GM19455 (cell line): ENCODE data around the gene COG5.

Experiments
- ATAC-seq: cut with Tn5 transposase; IDR thresholded peaks from one replicate; pipeline ENCODE4 v1.9.1; 2021; ENCODE audit not compliant: unreplicated experiment

The COG5 gene

DNA sequence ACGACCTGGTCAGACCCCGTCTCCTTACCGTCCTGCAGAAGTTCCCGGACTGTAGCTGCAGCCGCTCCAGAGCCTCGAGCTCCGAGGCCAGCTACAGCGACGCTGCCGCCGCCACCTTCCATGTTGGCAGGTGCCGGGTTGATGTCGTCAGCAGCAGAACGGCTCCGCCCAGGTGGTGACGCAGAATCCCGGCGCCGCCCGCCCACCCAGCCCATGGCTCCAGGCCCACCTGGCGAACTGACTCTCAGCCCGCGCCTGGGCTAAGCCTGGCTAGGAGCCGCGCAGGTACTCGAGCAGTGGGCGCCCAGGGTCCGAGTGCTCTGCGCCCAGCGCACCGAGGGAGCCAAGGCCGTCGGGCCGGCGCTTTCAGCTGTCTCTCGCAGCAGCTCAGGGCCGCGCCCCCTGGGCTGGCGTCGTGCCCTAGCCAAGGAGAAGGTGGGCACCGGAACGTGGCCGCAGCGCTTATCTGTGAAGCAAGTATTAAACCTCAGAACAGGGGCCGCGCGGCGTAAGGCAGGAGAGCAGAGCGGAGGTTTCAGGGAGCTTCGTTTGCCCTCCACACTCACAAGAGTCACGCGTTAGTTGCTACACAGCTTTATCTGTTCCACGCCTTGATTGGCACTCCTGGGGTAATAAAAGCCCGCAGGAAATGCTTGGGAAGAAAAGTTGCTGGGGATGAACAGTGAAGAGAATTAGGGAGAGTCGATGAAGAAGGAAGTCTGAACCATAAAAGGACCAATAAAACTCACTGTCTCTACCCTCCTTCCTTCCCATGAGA is at the start of gene COG5, which contains the start of gene DUS4L:
COG5 (minus strand) TSS at position 146 of the 778 bp plus-strand sequence; CDS start at position 122, 24 bp downstream.
DUS4L (plus strand) TSS at position 197 of the 778 bp plus-strand sequence. CDS start 3,100 bp downstream, outside the sequence.
- ATAC-seq: peak; percentile 98

DNA sequence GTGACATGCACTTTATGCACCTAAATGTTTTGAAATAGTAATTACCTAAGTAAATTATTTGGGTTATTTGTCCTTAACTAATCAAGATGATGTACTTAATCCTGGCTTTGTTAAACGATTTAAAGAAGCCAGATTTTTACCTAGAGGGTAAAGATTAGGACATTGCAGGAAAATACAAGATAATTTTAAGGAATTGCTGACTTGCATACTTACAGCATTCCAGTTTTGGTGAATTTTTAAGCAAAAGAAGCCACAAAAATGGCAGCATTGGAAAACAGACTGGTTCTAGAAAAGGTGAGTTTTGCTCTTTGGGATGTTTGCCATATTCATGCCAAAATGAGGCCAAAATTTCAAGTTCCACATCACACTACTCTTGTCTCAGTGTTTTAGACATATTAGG is 49.7 kb upstream of the COG5 start:
- ATAC-seq: no peak

DNA sequence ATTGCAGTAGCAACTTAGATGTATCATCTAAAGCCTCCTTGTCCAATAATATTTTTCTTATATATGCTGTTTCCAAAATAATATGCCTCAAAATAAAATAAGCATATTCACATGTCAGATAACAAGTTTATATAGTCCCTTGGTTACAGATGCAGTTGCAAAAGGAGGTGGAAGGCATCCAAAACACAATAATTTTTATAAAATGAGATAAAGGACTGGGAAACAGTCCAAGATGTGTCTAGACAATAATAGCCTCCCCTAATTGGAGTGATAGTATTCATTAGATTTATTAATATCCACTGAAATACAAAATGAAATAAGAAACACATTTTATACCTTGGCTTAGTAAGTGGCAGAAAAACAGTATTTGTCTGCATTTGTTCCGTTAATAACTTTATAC is 46.6 kb upstream of the COG5 start:
- ATAC-seq: no peak

DNA sequence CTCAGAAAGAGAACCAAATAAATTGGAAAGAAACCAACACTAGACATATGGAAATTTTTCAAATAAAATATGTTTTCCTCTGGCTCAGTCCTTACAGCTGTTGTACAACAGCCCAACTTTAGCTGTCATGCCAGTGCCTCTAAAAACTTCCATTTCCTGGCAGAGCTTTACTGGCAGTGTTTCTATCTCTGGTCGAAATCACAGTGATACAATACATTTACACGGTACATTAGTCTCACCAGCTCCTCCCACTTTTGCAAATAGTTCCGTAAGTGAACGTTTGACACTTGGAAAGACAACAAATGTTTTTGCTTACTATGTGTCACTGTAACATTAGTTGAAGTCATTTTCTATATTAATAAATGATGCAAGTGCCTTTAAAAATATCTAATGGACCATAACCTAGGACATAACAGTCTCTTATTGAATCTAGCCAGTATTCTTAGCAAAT is 46.1 kb upstream of the COG5 start:
- ATAC-seq: no peak

DNA sequence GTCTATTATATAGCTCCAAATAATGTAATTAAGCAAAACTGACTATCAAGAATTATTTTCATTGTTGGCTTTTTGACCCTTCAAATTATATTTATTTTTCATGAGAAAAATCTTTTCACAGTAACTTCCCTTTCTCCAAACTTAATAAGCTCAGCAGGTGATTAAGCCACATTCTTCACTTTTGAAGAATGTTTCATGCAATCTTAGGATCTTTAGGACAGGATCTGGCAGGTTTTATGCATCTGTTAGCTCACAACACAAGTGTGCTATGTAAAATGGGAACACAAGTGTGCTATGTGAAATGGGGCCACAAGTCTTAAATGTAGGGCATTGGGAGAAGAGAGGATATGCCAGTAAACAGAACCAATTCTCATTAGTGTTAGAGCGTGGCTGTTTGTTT is 42.6 kb upstream of the COG5 start:
- ATAC-seq: no peak

DNA sequence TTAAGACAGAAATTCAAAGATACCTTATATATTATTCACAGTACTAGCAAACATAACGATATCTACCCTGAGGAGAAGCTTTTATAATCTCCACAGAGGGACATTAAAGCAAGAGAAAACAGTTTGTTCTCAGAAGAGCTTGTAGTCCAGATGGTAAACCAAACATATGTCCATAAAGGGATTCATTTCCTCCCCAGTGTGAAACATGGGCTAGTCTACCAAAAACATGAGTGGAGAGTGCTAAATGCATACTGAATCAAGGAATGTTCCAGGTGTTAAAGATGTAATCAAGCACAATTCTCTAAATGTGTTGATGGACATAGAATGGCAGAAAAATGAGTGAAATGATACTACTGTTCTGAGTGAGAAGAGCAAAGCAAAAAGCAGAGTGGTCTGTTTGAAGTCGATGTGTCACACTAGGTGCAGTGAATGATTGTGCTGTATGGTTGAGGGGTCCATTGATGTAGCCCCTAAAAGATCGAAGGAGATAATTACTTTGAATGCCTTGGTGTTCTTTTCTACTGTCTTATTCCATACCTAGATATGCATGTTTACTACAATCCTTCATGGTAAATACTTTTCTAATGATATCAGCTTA is 41.6 kb upstream of the COG5 start:
- ATAC-seq: no peak

DNA sequence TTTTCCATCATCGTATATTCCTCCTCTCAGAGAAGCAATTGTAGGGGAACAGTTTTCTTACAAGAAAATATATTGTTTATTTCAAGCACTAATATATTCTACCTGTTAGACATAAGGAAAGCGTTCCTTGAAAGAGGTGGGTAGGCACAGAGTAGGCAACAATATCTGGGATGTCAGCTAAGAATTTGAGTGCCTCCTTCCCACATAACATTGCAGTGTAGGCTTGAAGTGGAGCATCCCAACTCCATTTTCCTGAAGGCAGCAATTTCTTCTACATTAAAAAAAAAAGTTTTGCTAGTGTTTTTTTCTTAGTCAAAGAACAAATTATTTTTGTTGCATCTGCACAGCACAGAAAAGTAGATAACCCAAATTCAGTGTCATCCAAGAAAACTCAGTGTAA is 37.1 kb upstream of the COG5 start:
- ATAC-seq: no peak

DNA sequence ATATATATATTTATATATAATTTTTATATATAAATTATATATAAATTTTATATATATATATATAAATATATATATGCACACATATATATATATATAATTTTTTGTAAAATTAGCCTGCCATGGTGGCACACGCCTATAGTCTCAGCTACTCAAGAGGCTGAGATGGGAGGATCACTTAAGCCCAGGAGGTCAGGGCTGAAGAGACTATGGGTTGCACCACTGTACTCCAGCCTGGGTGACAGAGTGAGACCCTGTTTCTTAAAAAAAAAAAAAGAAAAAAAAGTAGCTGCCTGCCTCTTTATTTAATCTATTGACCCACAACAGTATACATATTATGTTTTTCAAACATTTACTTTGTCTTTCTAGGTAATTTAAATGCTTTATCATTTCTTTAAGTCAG is 35.5 kb upstream of the COG5 start:
- ATAC-seq: no peak

DNA sequence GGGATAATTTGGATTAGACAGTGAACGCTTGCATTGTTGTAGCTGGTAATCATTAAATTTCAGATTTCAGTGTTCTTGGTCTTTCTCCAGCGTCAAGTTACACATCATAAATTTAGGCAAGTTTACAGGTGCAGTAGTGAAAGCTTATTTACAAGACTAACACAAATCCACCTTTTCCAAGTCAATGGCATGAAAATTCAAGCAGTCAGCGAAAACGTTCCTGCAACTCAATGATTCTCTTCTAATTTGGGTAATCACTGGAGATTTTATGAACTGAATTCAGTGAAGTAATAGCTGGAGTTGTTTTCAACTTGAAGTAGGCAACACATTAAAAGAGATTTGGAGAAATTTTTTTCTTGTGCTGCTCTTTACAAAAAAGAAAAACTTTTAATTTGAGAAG is 34.2 kb upstream of the COG5 start:
- no peak for ATAC-seq

DNA sequence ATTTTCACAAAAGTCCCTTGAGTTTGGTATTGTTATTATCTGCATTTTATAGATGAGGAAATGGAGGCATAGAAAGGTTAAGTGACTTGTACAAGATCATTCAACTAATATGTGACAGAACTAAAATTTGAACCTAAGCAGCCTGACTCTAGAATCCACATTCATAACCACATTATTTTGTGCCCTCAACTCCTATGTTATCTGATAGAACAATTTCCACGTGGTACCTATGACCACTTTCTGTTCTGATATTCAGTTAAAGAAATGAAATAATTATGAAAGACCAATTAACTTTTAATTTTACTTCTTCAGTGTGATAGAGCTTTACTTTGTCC is 33.8 kb upstream of the COG5 start:
- no peak for ATAC-seq

DNA sequence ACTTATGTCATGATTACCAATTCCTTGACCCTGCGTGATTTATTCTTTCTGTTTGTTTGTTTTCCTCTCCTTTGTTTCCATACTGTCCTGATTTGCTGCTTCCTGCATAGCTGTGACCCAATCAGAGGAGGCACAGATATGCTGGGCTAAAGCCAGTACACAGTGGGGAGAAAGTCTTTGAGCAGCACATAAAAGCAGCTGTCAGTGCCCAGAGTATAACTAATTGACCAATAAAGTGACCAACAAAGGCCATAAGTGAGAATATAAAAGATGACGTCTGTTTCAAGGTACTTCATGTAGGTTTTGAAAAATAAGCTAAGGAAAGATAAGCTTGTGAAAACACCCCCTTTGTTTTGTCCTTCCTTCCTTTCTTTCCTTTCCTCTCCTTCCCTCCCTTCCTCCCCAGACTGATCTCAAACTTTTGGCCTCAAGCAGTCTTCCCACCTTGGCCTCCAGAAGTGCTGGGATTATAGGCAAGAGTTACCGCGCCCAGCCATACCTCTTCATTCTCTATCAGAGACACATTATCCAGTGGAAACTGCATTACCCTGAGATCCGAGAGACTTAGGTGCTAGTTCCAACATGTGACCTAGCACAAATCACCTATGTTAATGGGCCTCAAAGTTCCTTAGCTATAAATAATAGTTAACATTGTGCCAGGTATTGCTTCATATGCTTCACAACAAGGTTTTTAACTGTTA is 33.3 kb upstream of the COG5 start:
- no peak for ATAC-seq

DNA sequence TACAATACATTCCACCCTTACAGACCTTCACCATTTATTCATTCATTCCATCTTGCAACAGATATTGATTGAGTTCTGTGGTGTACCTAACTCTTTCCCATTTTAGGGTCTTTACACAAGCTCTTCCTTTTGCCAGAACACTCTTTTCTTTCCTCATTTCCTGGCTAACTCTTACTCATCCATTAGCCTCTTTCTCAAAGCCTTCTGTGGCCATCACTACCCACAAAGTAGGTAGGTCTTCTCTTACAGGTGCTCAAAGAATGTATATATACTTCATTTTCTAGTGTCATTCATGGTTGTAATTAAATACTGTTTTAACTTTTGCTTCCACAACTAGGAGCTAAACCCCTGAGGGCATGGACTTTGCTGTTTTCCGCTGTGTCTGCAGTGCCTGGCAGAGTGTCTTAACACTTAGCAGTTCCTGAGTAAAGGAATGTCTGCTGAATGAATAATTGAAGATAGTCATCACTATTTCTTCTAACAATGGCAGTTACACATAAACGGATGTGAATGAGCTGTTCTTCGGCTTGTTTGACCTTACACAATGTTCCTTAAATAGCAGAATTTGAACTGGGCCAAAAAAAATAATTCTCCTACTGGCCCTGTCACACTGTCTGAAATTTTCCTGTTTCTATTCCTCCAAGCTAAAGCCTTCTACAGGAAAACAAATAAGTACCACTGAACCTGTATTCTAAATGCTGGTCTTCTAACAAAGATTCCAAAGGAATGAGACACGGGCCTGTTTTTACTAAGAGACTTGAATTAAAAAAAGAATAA is 31.4 kb upstream of the COG5 start:
- ATAC-seq: no peak

DNA sequence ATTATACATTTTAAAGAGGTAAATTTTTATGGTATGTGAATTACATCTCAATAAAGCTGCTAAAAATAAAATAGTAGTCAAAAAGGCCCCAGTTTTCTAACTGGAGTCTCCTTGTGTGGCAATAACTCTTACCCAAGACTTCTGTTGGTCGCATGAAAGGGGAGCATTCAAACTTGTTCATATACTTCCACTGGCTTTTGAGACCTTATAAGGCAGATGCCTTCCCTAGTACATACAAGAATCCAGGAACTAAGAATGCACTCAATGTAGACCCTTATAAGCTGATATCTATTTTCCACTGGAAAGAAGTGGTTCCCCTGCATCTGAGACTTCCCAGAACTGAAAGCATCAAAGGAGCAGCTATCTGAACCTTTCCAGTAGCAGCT is 29.3 kb upstream of the COG5 start:
- ATAC-seq: no peak

DNA sequence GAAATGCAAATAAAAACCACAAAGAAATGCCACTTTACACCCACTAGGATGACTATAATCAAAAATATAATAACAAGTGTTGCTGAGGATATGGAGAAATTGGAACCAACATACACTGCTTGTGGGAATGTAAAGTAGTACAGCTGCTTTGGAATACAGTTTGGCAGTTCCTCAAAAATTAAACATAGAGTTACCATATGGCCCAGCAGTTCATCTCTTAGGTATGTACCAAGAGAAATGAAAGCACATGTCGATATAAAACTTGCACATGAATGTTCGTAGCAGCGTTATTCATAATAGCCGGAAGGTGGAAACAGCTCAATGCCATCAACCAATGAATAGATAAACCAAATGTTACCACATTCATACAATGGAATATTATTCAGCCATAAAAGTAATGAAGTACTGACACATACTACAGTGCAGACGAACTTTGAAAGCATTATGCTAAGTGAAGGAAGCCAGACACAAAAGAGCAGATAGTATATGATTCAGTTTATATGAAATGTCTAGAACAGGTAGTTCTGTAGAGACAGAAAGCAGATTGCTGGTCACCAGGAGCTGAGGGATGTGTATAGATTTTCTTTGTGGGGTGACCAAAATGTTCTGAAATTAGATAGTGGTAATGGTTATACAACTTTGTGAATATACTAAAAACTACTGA is 28.8 kb upstream of the COG5 start:
- ATAC-seq: no peak

DNA sequence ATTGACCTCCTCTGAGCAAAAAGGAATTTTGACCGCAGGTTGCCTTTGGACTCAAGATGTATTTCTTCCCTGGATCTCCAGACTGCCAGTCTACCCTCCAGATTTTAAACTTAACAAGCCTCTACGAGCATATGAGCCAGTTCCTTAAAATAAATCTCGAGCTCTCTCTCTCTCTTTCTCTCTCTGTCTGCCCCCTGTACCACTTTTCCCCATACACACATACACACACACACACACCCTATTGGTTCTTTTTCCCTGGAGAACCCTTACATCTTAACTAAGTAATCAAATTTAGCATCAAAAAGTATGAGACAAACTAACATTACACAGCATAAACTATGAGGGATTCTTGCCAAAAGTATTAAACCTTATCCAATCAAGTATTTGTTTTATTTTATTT is 27.7 kb upstream of the COG5 start:
- ATAC-seq: no peak

DNA sequence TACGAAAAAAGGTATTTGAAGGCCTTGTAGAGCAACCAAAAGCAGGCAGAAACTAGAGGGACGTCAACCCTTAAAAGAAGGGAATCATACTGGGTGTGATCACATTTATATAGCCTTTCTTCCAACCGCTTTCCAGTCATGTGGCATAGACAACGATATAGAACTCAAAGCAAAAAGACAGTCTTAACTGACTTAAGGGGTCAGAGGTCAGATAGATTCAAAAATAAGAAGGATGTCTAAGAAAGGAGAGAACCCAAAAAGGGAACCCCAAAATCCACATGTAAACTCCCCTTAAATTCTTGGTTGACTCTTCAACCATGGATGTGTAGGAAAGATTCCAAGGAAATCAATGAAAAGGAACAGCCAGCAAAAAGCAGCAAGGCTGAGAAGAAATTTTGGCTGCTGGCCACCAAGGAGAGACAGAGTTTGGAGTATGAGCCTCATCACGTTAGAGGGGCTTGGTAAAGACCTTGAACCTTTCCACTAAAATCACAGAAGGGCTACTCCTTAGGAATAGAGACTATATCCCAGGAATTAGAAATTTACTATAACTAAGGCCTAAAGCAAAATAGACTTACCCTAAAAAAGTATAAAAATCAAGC is 24.9 kb upstream of the COG5 start:
- no peak for ATAC-seq

DNA sequence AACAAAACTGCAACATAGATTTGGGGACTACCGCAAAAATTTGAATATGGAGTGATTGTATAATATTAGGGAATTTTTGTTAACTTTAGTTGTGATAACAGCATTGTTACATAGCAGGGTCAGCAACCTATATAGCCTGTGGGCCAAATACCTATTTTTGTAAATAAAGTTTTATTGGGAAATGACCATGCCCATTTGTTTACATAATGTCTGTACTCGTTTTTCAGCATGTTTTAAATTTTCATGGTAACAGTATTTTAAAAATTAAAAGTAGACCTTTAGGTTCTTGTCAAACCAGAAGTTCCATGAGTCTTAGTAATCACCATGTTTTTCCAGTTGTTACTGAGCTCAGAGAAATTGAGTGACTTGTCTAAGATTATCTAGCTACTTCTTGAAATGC is 21.0 kb upstream of the COG5 start:
- ATAC-seq: no peak

DNA sequence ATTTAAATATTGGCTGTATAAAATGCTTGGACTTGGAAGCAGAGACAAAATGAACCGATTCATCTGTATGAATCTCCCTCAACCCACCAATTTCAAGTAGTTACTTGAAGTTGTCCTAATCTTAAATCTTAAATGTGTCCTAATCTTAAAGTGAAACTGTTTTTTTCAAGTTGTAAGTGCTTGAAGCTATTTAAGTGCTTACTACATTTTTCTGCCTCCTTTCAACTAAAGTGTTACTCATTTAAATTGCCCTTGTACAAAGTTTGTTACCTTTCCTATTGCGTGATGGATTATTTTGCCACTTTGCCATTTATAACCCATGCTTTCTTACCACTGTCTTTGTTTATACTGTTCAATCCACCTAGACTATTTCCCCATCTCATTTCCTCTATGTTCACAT is 19.2 kb upstream of the COG5 start:
- ATAC-seq: no peak

DNA sequence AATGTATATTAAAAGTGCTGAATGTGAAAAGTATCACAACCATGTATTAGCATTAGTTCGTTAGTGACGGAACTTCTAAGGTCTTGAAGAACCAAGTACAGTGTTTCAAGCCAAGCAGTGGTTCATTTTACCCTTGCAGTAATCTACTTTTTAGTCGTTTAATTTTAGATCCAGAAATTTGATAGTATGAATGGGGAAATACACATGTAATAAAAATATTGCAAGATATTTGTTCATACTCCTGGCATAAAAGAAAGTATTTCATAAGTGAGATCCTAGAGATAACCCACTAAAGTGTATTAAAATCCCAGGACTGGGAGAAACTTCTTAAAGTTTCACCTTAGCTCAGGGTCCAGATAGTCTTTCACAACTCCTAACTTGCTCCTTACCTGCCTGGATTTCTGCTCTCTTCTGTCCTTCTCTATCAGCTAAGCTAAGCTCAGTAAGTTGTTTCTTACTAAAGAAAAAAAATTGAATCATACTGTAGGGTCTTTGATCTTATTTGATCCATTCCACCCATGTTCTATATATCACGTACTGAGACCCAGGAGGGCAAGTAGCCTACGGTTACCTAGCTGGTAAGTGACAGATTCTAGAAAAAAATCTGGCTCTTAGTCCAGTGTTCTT is 17.8 kb upstream of the COG5 start:
- ATAC-seq: no peak
